ENCODE measurements around the gene ANKRD53.

ANKRD53 gene

GRCh38 chr2:70978341-70979179 lies at the start of gene ANKRD53:
Gene ANKRD53 (plus strand): TSS chr2:70978630. CDS start chr2:70978646, 16 bp downstream.
- no peak for DNase-seq

DNA sequence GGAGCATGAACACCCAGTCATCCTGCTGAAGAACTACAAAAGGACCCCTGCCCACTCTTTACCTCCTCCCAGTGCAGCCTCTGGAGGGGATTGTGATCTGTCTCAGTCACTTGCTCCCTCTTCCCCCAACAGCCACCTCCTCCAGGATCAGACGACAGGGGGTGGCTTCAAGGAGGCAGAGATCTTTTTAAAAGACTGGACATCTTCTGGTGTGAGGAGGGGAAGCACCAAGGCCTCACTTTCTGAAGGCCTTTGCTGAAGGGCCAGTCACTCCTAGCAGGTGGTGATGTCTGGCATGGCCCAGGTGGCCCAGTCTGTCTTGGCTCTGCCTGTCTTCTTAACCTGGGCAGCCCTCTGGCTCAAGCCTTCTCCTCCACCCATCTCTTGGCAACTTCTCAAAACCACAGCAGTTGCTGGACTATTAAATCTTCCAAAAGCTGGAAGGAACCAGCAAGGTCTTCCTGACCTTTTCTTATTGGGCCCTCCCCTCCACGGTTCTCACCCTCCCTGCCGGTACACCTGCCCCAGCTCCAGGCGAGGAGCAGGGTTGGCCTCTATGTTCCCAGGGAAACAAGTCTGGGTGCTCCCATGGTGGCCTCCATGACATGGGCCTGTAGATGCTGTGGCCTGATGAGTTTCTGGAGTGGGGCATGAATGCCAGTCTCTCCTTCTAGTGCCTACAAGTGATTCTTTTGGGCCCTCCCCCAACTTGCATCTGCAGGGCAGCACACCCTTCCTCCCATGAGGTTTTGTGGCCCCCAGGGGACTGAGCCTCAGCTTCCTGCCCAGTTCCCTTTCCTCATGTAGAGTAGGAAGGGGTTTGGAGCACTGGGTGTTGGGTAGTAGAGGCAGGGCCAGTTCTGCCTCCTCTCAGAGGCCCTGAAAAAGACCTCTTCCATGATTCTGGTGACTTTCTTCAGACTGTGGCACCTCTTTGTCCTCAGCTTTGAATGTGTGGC lies 47.8 kb upstream of the ANKRD53 start:
- no peak for DNase-seq

GRCh38 chr2:70931376-70932000 lies 46.9 kb upstream of the ANKRD53 start:
- DNase-seq = no peak

GRCh38 chr2:70932631-70933230 lies 45.7 kb upstream of the ANKRD53 start:
- DNase-seq = no peak

DNA sequence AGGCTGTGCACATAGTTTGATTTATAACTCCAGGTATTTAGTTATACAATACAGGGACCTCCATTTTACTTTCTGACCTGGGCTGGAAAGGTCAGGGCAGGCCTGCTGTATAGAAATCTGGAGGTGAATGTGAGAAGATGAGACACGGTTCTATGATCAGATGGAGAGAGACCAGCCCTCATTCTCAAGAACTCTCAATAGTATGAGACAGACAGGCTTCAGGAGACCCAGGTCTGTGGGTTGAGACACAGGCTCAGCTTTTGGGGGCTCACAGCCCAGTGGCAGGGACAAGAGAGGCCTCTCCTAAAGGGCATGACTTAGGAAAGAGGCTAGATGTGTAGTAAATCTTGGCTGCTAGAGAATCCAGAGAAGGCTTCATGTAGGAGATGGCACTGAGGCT lies 43.4 kb upstream of the ANKRD53 start:
- no peak for DNase-seq

DNA sequence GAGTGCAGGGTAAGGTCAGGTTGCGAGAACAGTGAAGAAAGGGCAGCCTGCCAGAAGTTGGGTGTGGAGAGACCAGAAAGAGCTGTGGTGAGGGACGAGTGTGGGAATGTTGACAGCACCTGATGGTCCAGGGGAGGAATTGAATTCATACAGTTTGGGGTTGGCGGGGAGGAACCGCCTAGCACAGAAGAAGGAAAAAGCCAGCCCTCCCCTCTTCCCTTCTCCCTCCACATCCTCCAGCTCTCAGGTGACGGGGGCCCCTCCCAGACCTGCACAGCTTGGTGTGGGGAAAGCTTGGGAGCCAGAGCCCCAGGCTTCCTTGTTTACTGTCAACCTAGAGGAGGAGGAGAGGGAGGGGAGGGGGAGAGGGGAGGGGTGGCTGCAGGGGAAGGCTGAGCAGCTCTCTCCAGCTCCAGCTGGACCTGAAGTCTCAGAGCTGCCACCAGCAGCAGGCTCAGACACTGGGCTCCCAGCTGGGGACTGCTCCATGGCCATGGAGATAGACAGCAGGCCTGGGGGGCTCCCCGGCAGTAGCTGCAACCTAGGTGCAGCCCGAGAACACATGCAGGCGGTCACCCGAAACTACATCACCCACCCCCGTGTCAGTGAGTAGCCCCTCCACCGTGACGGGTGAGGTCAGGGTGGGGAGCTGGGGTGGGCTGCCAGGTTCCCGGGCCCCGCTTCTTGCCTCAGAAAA lies 42.8 kb upstream of the ANKRD53 start, which contains the start of gene ATP6V1B1:
TSS of gene ATP6V1B1 (plus strand) at position 433 of the 697 bp plus-strand sequence. CDS start at position 488, 55 bp downstream.
- no peak for DNase-seq

DNA sequence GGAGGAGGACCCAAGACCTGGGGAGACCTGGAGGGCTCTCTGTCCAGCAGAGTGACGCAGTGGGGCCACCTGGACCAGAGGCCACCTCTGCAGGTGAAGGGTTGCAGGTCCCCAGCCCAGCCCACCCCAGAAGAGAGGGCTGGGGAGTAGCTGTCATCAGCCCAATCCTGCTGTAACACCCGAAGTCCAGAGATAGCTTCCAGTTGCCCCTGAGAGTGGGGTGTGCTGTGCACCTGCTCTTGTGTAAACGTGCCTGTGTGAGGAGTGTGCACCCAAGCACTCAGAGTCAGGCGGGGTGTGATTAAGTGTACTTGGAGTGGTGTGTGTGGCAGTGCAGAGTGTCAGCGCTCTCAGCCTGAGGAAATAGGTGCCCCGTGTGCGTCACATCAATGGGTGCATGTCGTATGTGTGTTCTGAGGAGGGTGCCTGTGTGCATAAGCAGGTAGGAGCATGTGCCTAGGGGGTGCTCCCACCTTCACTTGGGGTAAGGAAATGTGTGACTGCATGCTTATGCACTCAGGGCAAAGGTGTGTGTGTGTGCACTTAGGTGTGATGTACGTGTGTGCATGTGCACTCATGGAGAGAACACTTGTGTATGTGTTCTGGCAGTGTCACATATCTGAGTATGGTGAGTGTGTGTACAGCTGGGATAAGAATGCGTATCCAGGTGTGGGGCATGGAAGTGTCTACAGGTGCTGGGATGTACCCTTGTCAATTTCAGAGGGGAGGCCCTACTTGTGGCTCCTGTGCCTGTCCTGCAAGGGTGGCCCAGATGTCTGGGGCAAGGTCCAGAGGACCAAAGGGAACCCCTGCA lies 42.1 kb upstream of the ANKRD53 start:
- no peak for DNase-seq

GRCh38 chr2:70936979-70937811 lies 41.2 kb upstream of the ANKRD53 start:
- DNase-seq = no peak

GRCh38 chr2:70937866-70938585 lies 40.4 kb upstream of the ANKRD53 start:
- DNase-seq = no peak

GRCh38 chr2:70938586-70938950 lies 39.9 kb upstream of the ANKRD53 start:
- DNase-seq = no peak

GRCh38 chr2:70939001-70939838 lies 39.2 kb upstream of the ANKRD53 start:
- DNase-seq = no peak

DNA sequence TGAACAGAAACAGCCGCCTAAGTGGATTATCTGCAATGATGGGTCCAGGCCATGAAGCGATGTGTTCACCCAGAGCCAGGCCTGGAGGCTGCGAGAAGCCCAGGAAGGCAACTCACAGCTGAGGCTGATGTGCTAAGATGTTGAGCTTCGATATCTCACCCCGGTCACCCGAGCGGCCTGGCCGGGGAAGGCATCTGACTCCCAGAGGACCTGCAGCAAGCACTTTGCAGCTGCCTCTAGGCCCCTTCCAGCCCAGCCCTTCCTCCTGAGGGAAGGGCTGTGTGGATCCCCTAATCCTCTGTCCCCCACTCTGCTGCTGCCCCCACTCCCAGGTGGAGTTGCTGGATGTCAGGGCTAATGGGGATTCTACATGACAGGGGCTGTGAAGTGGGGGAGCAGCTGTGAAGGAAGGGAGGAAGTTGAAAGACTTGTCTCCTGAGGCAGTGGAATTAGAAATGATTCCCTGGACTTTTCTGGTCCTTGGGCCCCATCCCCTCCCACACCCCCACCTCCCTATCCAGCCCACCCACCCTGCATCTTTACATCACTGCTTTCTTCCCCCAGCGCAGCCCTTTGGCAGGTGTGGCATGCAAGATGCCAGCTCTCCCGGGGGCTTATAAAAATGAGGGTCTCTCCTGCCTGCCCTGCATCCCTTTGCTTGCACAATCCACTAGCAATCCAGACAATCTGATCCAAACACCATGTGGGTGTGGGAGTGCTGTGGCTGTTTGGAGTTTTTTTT lies 38.4 kb upstream of the ANKRD53 start:
- no peak for DNase-seq

DNA sequence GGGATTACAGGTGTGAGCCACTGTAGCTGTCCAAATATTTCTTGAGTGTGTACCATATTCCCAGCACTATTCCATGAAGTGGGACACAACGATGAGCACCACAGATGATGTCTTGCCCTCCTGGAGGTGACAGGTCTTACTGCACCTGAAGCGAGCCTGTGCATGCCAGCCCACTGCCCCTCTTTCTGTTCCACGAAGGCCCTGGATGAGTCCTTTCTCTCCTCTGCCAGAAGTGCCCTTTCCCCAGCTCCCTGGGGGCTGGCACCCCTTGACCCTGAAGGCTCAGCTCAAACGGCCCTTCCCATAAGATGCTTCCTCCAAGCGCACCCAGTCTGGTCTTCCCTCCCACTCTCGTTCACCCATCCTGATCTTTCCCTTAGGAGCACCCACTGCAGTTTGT lies 37.2 kb upstream of the ANKRD53 start:
- no peak for DNase-seq

- DNase-seq = no peak
Observed at GRCh38 chr2:70941701-70942100, 36.7 kb upstream of the ANKRD53 start.

DNA sequence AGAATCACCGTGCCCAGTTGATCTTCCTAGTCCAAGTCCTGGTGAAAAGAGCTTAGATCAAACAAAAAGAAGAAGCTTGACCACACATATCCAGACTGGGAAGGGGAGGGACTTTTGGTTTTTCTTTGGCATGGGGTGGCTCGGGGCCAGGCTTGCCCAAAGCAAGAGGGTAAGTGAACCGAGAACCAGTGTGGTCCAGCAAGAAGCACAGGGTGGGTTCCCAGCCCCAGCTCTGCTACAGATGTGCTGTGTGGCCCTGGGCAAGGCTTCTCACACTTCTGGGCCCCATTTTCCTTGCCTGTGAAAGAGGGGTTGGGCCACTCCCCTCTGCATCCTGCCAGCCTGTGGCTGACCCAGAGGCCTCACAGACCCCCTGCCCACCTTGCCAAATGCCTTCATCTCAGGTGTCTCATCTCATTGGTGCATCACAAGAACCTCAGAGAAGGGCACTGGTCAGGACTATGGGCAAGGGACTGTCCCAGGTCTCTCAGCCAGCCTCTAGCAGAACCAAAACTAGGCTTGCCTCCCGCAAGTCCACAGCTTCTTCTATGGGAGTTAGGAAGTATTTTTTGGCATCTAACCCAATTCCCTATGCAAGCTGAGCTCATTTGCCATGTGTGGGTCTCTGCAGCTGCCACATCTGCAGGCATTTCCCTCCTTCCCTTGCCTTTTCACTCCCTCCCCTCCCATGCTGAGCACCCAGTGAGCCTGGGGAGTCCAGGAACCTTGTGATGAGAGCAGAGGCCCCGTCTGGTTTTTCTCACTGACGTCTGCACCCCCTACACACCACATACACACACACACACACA lies 35.8 kb upstream of the ANKRD53 start:
- DNase-seq = no peak

- no peak for DNase-seq
Observed at GRCh38 chr2:70943205-70943871, 35.1 kb upstream of the ANKRD53 start.
